Liver (tissue), 9 donors: ENCODE measurements around the gene HPCA. TPM values are rescaled to one million over a fixed set of nuclear protein-coding genes. Genes with fewer than 3 reads are reported as not detected.

Source experiments
- DNase-seq: peaks from one replicate; pipeline ENCODE4 v3.0.0-alpha.2; 2017; ENCODE audit warnings: low spot score
- H3K27ac ChIP-seq, 2 donors: one replicate each; pipeline ENCODE4 v1.7.0; 2013; ENCODE audit warnings: inconsistent platforms in 2 of 2, low read length in 2 of 2, control low read depth in 1 of 2, low read depth in 1 of 2, mild to moderate bottlenecking in 1 of 2
- H3K27me3 ChIP-seq, 4 donors: one replicate each; pipeline versions ENCODE4 v1.6.1 to v1.7.0; 2013; ENCODE audit warnings: low read length in 3 of 4, inconsistent platforms in 1 of 4, mild to moderate bottlenecking in 1 of 4, moderate library complexity in 1 of 4; ENCODE audit not compliant: control insufficient read depth in 4 of 4, insufficient read depth in 4 of 4
- H3K36me3 ChIP-seq, 4 donors: one replicate each; pipeline versions ENCODE4 v1.6.1 to v1.7.0; 2013; ENCODE audit warnings: low read length in 3 of 4, mild to moderate bottlenecking in 3 of 4, low read depth in 1 of 4, moderate library complexity in 1 of 4; ENCODE audit not compliant: control insufficient read depth in 4 of 4, insufficient read depth in 3 of 4
- H3K4me1 ChIP-seq, 4 donors: one replicate each; pipeline versions ENCODE4 v1.6.1 to v1.7.0; 2013; ENCODE audit warnings: low read length in 3 of 4, mild to moderate bottlenecking in 3 of 4, moderate library complexity in 1 of 4; ENCODE audit not compliant: control insufficient read depth in 4 of 4, insufficient read depth in 4 of 4
- H3K4me3 ChIP-seq, 3 donors: one replicate each; pipeline versions ENCODE4 v1.6.1 to v1.7.0; 2013; ENCODE audit warnings: low read length in 3 of 3, control low read depth in 1 of 3, low read depth in 1 of 3, mild to moderate bottlenecking in 1 of 3
- H3K9ac ChIP-seq, 2 donors: one replicate each; pipeline ENCODE4 v1.7.0; 2013; ENCODE audit warnings: low read length in 2 of 2, mild to moderate bottlenecking in 2 of 2, moderate library complexity in 2 of 2, control low read depth in 1 of 2, low read depth in 1 of 2
- H3K9me3 ChIP-seq, 4 donors: one replicate each; pipeline versions ENCODE4 v1.6.1 to v1.7.0; 2013; ENCODE audit warnings: low read length in 3 of 4; ENCODE audit not compliant: control insufficient read depth in 4 of 4
- EGR1 ChIP-seq, 2 donors: IDR thresholded peaks; 2 replicates each; pipeline ENCODE4 v1.6.1; 2016 to 2018; ENCODE audit warnings: antibody characterized with exemption in 2 of 2, low read depth in 2 of 2
- FOXA1 ChIP-seq: IDR thresholded peaks from 2 replicates; pipeline ENCODE4 v1.6.1; 2016; ENCODE audit warnings: antibody characterized with exemption
- FOXA2 ChIP-seq: IDR thresholded peaks from 2 replicates; pipeline ENCODE4 v1.6.1; 2016; ENCODE audit warnings: antibody characterized with exemption
- GABPA ChIP-seq, 2 donors: IDR thresholded peaks in 1 of 2; conservative IDR thresholded peaks in 1 of 2; 2 replicates each; pipeline ENCODE4 v1.6.1; 2016; ENCODE audit warnings: antibody characterized with exemption in 2 of 2, mild to moderate bottlenecking in 1 of 2, moderate library complexity in 1 of 2
- HNF4A ChIP-seq, 2 donors: conservative IDR thresholded peaks; 2 replicates each; pipeline ENCODE4 v1.6.1; 2016; ENCODE audit warnings: antibody characterized with exemption in 2 of 2, mild to moderate bottlenecking in 2 of 2
- HNF4G ChIP-seq: IDR thresholded peaks from 2 replicates; pipeline ENCODE4 v1.6.1; 2016; ENCODE audit warnings: antibody characterized with exemption
- JUND ChIP-seq, 2 donors: IDR thresholded peaks; 2 replicates each; pipeline ENCODE4 v1.6.1; 2016; ENCODE audit warnings: antibody characterized with exemption in 2 of 2
- MAX ChIP-seq: IDR thresholded peaks from 2 replicates; pipeline ENCODE4 v1.6.1; 2016; ENCODE audit warnings: antibody characterized with exemption
- NR2F2 ChIP-seq: IDR thresholded peaks from 2 replicates; pipeline ENCODE4 v1.6.1; 2016; ENCODE audit warnings: antibody characterized with exemption
- RAD21 ChIP-seq, 2 donors: IDR thresholded peaks; 2 replicates each; pipeline ENCODE4 v1.6.1; 2016; ENCODE audit warnings: antibody characterized with exemption in 2 of 2, mild to moderate bottlenecking in 2 of 2
- RXRA ChIP-seq, 2 donors: IDR thresholded peaks; 2 replicates each; pipeline ENCODE4 v1.6.1; 2017 to 2018; ENCODE audit warnings: antibody characterized with exemption in 2 of 2, mild to moderate bottlenecking in 1 of 2
- SP1 ChIP-seq: IDR thresholded peaks from 2 replicates; pipeline ENCODE4 v1.6.1; 2018; ENCODE audit warnings: antibody characterized with exemption, mild to moderate bottlenecking
- TAF1 ChIP-seq: conservative IDR thresholded peaks from 2 replicates; pipeline ENCODE4 v1.6.1; 2016; ENCODE audit warnings: antibody characterized with exemption, mild to moderate bottlenecking
- YY1 ChIP-seq: IDR thresholded peaks from 2 replicates; pipeline ENCODE4 v1.6.1; 2016; ENCODE audit warnings: antibody characterized with exemption, mild to moderate bottlenecking
- WGBS: extraction: QIAGEN DNeasy Blood & Tissue Kit; methylation state at CpG from one replicate; pipeline ENCODE4 v1.1.7; 2013; 5-methylcytosine and 5-hydroxymethylcytosine counted together
- polyA plus RNA-seq, 2 donors: library from polyadenylated mRNA; stranded (reverse) in 1 of 2; unstranded in 1 of 2; fragments of 200-250 nt in 1 of 2; fragments of >200 nt in 1 of 2; fragmentation: Nextera tagmentation in 1 of 2; extraction: Ambion mirVana in 1 of 2; gene quantifications; one replicate each; pipeline versions ENCODE4 v1.2.1 to v1.2.3, GENCODE V29; 2013 to 2015
- total RNA-seq, 2 donors: library from RNA; depleted of rRNA; stranded (reverse); fragments of >200 nt; gene quantifications; one replicate each; pipeline ENCODE4 v1.2.3, GENCODE V29; 2014
- TF ChIP-seq, protein P1 (sequence below): IDR thresholded peaks from 2 replicates; pipeline ENCODE4 v1.6.1; 2016; ENCODE audit warnings: antibody characterized with exemption
- TF ChIP-seq, protein P2 (sequence below): IDR thresholded peaks from 2 replicates; pipeline ENCODE4 v1.6.1; 2016; ENCODE audit warnings: antibody characterized with exemption, mild to moderate bottlenecking
- donor health status: healthy.
- donor health status: healthy.
- donor health status: healthy.
- donor health status: healthy.
- donor health status: healthy.

HPCA gene
- total and polyA plus RNA-seq, 4 donors: not detected

GRCh38 chr1:32887623-32888022 lies 1.3 kb downstream of the HPCA start:
- Histone ChIP-seq H3K4me1 (peaks cover 0 to 5% (median under 1%) of the 10 kb centered on the region in 4 donors), H3K4me3 (no peak overlapping the region), H3K36me3 (no peaks in the 10 kb centered on the region), H3K9ac (no peak overlapping the region), H3K27ac (no peak overlapping the region), H3K9me3 (no peaks in the 10 kb centered on the region), H3K27me3 (peaks cover 0 to 10% (median 3%) of the 10 kb centered on the region in 4 donors)
- TF ChIP-seq HNF4G: no peak
- no peak for TF ChIP-seq MAX
- no peak for TF ChIP-seq FOXA2
- TF ChIP-seq FOXA1: no peak
- no peak for TF ChIP-seq HNF4A (conservative IDR thresholded peaks at IDR 0.05)
- TF ChIP-seq, protein P1, sequence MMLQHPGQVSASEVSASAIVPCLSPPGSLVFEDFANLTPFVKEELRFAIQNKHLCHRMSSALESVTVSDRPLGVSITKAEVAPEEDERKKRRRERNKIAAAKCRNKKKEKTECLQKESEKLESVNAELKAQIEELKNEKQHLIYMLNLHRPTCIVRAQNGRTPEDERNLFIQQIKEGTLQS: no peak
- no peak for TF ChIP-seq JUND (IDR thresholded peaks at IDR 0.05)
- 72% methylated on average over 12 of the region's 12 CpGs for WGBS
- DNase-seq: no peak

- WGBS: 74% methylated on average over 3 of the region's 3 CpGs
- Histone ChIP-seq H3K4me1 (peaks cover 0 to 9% (median 2%) of the 10 kb centered on the region in 4 donors), H3K9ac (no peak overlapping the region), H3K27ac (no peak overlapping the region), H3K4me3 (no peak overlapping the region), H3K27me3 (peaks cover 0 to 10% (median 3%) of the 10 kb centered on the region in 4 donors), H3K9me3 (no peaks in the 10 kb centered on the region), H3K36me3 (no peaks in the 10 kb centered on the region)
- TF ChIP-seq HNF4G (no peak), RXRA (IDR thresholded peaks at IDR 0.05) (no peak), JUND (IDR thresholded peaks at IDR 0.05) (no peak), FOXA2 (no peak), TAF1 (no peak), RAD21 (IDR thresholded peaks at IDR 0.05) (no peak), YY1 (no peak), FOXA1 (no peak), MAX (no peak), GABPA (IDR thresholded peaks at IDR 0.05 in 1 of 2, conservative IDR thresholded peaks at IDR 0.05 in 1 of 2) (no peak), EGR1 (IDR thresholded peaks at IDR 0.05; ENCODE audit: low read depth in 2 of 2) (no peak), NR2F2 (no peak), SP1 (no peak)
- TF ChIP-seq, protein P1: no peak
- TF ChIP-seq, protein P2, sequence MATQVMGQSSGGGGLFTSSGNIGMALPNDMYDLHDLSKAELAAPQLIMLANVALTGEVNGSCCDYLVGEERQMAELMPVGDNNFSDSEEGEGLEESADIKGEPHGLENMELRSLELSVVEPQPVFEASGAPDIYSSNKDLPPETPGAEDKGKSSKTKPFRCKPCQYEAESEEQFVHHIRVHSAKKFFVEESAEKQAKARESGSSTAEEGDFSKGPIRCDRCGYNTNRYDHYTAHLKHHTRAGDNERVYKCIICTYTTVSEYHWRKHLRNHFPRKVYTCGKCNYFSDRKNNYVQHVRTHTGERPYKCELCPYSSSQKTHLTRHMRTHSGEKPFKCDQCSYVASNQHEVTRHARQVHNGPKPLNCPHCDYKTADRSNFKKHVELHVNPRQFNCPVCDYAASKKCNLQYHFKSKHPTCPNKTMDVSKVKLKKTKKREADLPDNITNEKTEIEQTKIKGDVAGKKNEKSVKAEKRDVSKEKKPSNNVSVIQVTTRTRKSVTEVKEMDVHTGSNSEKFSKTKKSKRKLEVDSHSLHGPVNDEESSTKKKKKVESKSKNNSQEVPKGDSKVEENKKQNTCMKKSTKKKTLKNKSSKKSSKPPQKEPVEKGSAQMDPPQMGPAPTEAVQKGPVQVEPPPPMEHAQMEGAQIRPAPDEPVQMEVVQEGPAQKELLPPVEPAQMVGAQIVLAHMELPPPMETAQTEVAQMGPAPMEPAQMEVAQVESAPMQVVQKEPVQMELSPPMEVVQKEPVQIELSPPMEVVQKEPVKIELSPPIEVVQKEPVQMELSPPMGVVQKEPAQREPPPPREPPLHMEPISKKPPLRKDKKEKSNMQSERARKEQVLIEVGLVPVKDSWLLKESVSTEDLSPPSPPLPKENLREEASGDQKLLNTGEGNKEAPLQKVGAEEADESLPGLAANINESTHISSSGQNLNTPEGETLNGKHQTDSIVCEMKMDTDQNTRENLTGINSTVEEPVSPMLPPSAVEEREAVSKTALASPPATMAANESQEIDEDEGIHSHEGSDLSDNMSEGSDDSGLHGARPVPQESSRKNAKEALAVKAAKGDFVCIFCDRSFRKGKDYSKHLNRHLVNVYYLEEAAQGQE: no peak
- no peak for DNase-seq
Measured at GRCh38 chr1:32888134-32888533, 1.8 kb downstream of the HPCA start.
